ENCODE data around the gene HDAC5.

- TF ChIP-seq ZFP37 (tag by site-specific recombination; IDR thresholded peaks at IDR 0.05) (no peak), ZNF76 (tag by site-specific recombination; IDR thresholded peaks at IDR 0.05; ENCODE audit: borderline replicate concordance, low read depth) (no peak)
- TF ChIP-seq, protein P1, sequence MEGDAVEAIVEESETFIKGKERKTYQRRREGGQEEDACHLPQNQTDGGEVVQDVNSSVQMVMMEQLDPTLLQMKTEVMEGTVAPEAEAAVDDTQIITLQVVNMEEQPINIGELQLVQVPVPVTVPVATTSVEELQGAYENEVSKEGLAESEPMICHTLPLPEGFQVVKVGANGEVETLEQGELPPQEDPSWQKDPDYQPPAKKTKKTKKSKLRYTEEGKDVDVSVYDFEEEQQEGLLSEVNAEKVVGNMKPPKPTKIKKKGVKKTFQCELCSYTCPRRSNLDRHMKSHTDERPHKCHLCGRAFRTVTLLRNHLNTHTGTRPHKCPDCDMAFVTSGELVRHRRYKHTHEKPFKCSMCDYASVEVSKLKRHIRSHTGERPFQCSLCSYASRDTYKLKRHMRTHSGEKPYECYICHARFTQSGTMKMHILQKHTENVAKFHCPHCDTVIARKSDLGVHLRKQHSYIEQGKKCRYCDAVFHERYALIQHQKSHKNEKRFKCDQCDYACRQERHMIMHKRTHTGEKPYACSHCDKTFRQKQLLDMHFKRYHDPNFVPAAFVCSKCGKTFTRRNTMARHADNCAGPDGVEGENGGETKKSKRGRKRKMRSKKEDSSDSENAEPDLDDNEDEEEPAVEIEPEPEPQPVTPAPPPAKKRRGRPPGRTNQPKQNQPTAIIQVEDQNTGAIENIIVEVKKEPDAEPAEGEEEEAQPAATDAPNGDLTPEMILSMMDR (tag by site-specific recombination; IDR thresholded peaks at IDR 0.05): no peak
- TF ChIP-seq, protein P2, sequence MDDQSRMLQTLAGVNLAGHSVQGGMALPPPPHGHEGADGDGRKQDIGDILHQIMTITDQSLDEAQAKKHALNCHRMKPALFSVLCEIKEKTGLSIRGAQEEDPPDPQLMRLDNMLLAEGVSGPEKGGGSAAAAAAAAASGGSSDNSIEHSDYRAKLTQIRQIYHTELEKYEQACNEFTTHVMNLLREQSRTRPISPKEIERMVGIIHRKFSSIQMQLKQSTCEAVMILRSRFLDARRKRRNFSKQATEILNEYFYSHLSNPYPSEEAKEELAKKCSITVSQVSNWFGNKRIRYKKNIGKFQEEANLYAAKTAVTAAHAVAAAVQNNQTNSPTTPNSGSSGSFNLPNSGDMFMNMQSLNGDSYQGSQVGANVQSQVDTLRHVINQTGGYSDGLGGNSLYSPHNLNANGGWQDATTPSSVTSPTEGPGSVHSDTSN (CRISPR knock-in tag; IDR thresholded peaks at IDR 0.05): 0 out of 2 replicates have a peak, but pooled peaks have one; percentile 29
Measured at GRCh38 chr17:44093231-44093900, 30.1 kb downstream of the HDAC5 start.
